Stomach (tissue), 9 donors: ENCODE measurements around the gene ACAA1. TPM values are rescaled to one million over a fixed set of nuclear protein-coding genes. Genes with fewer than 3 reads are reported as not detected.
"Not testable (repeated sequence)": the region's sequence is repeated elsewhere in the genome, so short reads cannot be mapped to it uniquely, and the experiment has no call there.

Experiments used
- DNase-seq, 2 donors: peaks; one replicate each; pipeline versions ENCODE4 v3.0.0 to v3.0.0-alpha.2; 2013 to 2019
- H3K27ac ChIP-seq, 5 donors: fragments of 200-600 bp in 4 of 5; sonication (generic) in 4 of 5; one replicate each; pipeline ENCODE4 v1.5.1; 2013 to 2019; ENCODE audit warnings: mild to moderate bottlenecking in 1 of 5, moderate library complexity in 1 of 5
- H3K27me3 ChIP-seq, 3 donors: fragments of 200-600 bp; sonication (generic); one replicate each; pipeline ENCODE4 v1.5.1; 2017 to 2019; ENCODE audit warnings: mixed run types in 1 of 3
- H3K36me3 ChIP-seq, 4 donors: fragments of 200-600 bp; sonication (generic); 1 replicate in 3 of 4; 2 replicates in 1 of 4; pipeline ENCODE4 v1.5.1; 2016 to 2019
- H3K4me1 ChIP-seq, 4 donors: fragments of 200-600 bp; sonication (generic); one replicate each; pipeline ENCODE4 v1.5.1; 2016 to 2019
- H3K4me3 ChIP-seq, 4 donors: fragments of 200-600 bp; sonication (generic) in 3 of 4; one replicate each; pipeline ENCODE4 v1.5.1; 2016 to 2019; ENCODE audit warnings: mild to moderate bottlenecking in 1 of 4
- H3K9me3 ChIP-seq, 4 donors: fragments of 200-600 bp; sonication (generic); one replicate each; pipeline ENCODE4 v1.5.1; 2016 to 2019
- EP300 ChIP-seq: sonication (generic); formaldehyde crosslinking; IDR thresholded peaks from one replicate; pipeline ENCODE4 v1.6.1; 2017; ENCODE audit warnings: antibody characterized with exemption
- POLR2A ChIP-seq, 4 donors: fragments of 450-650 bp; IDR thresholded peaks; one replicate each; pipeline ENCODE4 v1.6.1; 2016; ENCODE audit warnings: antibody characterized with exemption in 4 of 4, control low read depth in 2 of 4, mild to moderate bottlenecking in 1 of 4, moderate library complexity in 1 of 4
- POLR2AphosphoS5 ChIP-seq, 3 donors: sonication (generic); formaldehyde crosslinking; IDR thresholded peaks; one replicate each; pipeline ENCODE4 v1.6.1; 2016; ENCODE audit warnings: antibody characterized with exemption in 3 of 3
- WGBS, 5 donors: extraction: QIAGEN DNeasy Blood & Tissue Kit in 3 of 5; methylation state at CpG; one replicate each; pipeline versions ENCODE4 v1.1.5 to v1.1.7; 2013 to 2018; 5-methylcytosine and 5-hydroxymethylcytosine counted together
- intact Hi-C: fragments of 100-400 bp; cut with DNase I; formaldehyde crosslinking; loops from one replicate; pipeline ENCODE4 v1.15.1; 2023; ENCODE audit warnings: low total_unique reads
- polyA plus RNA-seq, 3 donors: library from polyadenylated mRNA; stranded (reverse); fragments of 200-250 nt; gene quantifications; one replicate each; pipeline ENCODE4 v1.2.3, GENCODE V29; 2013
- total RNA-seq, 5 donors: library from RNA; depleted of rRNA; stranded (reverse); fragments of >200 nt; gene quantifications; one replicate each; pipeline versions ENCODE4 v1.1.0 to v1.2.3, GENCODE V29; 2014 to 2016
- TF ChIP-seq, protein P1 (sequence below), 7 experiments: fragments of 450-650 bp in 4 of 7; fragments of 200-600 bp in 3 of 7; sonication (generic) in 3 of 7; IDR thresholded peaks; one replicate each; pipeline ENCODE4 v1.5.1; 2016 to 2019; ENCODE audit warnings: antibody characterized with exemption in 7 of 7, control low read depth in 2 of 7, mild to moderate bottlenecking in 1 of 7
- donor health status: healthy with polysubstance abuse.
- donor health status: Bipolar disorder and iron deficiency.
- donor health status: healthy.

Gene ACAA1
- total and polyA plus RNA-seq, 8 donors, result 44.2 to 249 (median 75.7) TPM

DNA sequence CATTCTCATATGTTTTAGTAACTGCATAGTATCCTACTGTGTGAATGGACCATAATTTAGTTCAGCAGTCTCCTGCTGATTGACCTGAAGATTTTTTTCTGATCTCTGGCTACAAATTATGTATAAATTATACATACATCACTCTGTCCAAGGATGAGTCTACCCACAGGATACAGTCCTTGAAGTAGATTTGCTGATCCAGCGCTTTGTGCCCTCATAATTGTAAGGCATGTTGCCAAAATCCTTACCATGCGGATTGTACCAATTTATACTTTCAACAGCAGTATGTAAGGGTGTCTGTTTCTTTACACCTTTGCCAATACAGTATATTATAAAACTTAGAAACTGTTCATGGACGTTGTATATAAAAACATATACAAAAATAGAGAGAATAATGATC lies 46.5 kb downstream of the ACAA1 start:
- H3K9me3 ChIP-seq, result peaks cover 0 to 7% (median 0%) of the 10 kb centered on the region in 4 donors
- no peak for DNase-seq
- H3K36me3 ChIP-seq, result no peaks in the 10 kb centered on the region
- H3K27me3 ChIP-seq, result no peaks in the 10 kb centered on the region
- H3K4me1 ChIP-seq, result no peaks in the 10 kb centered on the region
- no peak overlapping the region for H3K4me3 ChIP-seq
- H3K27ac ChIP-seq, result no peak overlapping the region
- no peak for TF ChIP-seq EP300
- TF ChIP-seq, protein P1, sequence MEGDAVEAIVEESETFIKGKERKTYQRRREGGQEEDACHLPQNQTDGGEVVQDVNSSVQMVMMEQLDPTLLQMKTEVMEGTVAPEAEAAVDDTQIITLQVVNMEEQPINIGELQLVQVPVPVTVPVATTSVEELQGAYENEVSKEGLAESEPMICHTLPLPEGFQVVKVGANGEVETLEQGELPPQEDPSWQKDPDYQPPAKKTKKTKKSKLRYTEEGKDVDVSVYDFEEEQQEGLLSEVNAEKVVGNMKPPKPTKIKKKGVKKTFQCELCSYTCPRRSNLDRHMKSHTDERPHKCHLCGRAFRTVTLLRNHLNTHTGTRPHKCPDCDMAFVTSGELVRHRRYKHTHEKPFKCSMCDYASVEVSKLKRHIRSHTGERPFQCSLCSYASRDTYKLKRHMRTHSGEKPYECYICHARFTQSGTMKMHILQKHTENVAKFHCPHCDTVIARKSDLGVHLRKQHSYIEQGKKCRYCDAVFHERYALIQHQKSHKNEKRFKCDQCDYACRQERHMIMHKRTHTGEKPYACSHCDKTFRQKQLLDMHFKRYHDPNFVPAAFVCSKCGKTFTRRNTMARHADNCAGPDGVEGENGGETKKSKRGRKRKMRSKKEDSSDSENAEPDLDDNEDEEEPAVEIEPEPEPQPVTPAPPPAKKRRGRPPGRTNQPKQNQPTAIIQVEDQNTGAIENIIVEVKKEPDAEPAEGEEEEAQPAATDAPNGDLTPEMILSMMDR (IDR thresholded peaks at IDR 0.05), result no peak
- TF ChIP-seq POLR2AphosphoS5 (IDR thresholded peaks at IDR 0.05), result no peak
- no peak for TF ChIP-seq POLR2A (IDR thresholded peaks at IDR 0.05)
- intact Hi-C loops, result no loop called here
- WGBS, 5 donors, result 82 to 95% (median 92%) methylated on average over 3 of the region's 3 CpGs

DNA sequence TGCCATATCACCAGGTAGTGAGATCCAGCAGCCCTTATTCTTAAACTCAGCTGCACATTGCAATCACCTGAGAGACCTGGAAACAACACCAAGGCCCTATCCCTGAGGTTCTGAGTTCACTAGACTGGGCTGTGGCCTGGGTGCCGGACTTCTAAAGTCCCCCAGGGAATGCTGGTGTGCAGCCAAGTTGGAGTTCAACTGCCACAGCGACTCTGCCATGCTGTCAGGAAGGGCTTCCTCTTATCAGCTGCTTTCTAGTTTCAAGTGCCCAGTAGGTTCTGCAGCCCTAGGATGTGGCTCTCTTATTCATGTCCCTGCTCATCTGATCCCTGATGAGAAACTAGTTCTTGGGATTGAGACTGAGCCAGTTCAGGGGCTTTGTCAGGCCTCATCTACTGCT lies 47.8 kb downstream of the ACAA1 start:
- Histone ChIP-seq H3K9me3 (peaks cover 0 to 20% (median 0%) of the 10 kb centered on the region in 4 donors), H3K4me3 (no peak overlapping the region), H3K27me3 (no peaks in the 10 kb centered on the region), H3K27ac (no peak overlapping the region), H3K36me3 (no peaks in the 10 kb centered on the region), H3K4me1 (no peaks in the 10 kb centered on the region)
- DNase-seq, result no peak
- intact Hi-C loops, result no loop called here
- TF ChIP-seq, protein P1 (IDR thresholded peaks at IDR 0.05), result no peak
- TF ChIP-seq EP300 (no peak), POLR2A (IDR thresholded peaks at IDR 0.05) (no peak), POLR2AphosphoS5 (IDR thresholded peaks at IDR 0.05) (no peak)
- WGBS, 5 donors, result 60 to 80% (median 71%) methylated on average over 1 to 2 of the region's 2 CpGs

DNA sequence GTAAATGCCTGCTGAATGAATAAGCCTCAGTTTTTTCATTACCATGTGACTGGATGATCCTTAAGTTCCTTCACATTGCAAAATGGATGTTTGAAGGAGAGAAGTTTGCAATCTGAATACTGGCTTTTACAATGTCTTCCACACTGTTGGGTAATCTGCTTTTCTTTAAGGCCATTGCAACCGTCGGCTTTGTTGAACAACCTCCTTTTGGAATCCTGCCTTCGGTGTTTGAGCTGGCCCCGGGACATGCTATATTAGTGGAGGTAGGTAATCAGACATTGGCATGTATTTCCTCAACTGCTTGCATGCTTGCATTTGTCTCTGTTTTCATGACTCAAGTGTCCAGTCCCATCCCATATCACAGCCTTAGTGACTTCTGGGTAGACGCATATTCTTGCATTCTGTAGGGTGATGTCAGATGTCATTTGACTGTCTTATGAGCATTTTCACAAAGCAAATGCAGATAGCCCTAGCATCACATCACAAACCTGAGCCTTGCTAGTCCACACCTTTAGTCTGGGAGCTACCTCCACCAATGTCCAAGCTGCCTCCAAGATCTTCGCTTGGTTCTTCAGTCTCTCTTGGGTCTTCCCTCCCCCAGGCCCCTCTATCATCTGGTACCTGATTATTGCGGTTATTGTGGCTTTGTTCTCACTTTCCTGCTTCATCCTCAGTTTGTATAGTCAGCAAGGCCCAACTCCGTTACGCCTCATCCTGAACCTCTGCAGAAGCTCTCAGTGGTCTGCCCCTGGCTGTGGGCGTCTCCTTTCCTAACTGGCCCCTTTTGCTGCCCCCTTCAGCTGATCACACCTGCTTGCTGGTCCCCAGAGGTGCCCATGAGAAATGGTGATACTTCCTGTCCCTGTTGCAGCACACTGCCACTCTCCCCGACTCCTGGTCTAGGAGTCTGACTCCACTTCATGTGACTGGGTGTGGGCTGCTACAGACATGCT lies 48.5 kb downstream of the ACAA1 start:
- Histone ChIP-seq H3K9me3 (peaks cover 0 to 25% (median 0%) of the 10 kb centered on the region in 4 donors), H3K36me3 (no peaks in the 10 kb centered on the region), H3K27ac (no peak overlapping the region), H3K4me1 (no peaks in the 10 kb centered on the region), H3K4me3 (no peak overlapping the region), H3K27me3 (no peaks in the 10 kb centered on the region)
- TF ChIP-seq EP300 (no peak), POLR2A (IDR thresholded peaks at IDR 0.05) (no peak), POLR2AphosphoS5 (IDR thresholded peaks at IDR 0.05) (no peak)
- TF ChIP-seq, protein P1 (IDR thresholded peaks at IDR 0.05), result no peak
- intact Hi-C loops, result no loop called here
- no peak for DNase-seq
- 89 to 96% (median 91%) methylated on average over 11 of the region's 11 CpGs for WGBS, 5 donors

DNA sequence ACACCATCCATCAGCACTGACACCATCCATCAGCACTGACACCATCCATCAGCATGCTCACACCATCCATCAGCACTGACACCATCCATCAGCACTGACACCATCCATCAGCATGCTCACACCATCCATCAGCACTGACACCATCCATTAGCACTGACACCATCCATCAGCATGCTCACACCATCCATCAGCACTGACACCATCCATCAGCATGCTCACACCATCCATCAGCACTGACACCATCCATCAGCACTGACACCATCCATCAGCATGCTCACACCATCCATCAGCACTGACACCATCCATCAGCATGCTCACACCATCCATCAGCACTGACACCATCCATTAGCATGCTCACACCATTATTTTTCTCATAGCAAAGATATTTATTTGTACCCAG lies 49.6 kb downstream of the ACAA1 start:
- H3K27ac ChIP-seq, H3K36me3 ChIP-seq, DNase-seq, H3K4me3 ChIP-seq, H3K4me1 ChIP-seq, H3K27me3 ChIP-seq, intact Hi-C loops: not testable (repeated sequence)
- peaks cover 0 to 25% (median 0%) of the 10 kb centered on the region in 4 donors for H3K9me3 ChIP-seq

DNA sequence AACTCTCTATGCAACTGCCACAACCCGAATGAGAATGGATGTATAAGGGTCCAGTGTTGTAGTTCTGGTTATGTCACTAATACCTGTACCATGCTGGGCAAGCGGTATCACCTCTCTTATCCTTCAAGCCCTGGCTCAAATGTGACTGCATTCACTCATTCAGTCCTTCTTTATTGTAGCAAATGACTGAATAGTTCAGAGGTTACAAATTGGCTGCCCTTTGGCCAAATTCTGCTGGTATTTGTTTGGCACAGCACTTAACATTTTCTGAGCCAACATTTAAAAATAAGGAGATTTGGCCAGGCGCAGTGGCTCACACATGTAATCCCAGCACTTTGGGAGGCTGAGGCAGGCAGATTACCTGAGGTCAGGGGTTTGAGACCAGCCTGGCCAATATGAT lies 50.4 kb downstream of the ACAA1 start:
- Histone ChIP-seq H3K9me3 (peaks cover 0 to 25% (median 0%) of the 10 kb centered on the region in 4 donors), H3K4me3 (no peak overlapping the region), H3K4me1 (no peaks in the 10 kb centered on the region), H3K27ac (no peak overlapping the region), H3K27me3 (no peaks in the 10 kb centered on the region), H3K36me3 (no peaks in the 10 kb centered on the region)
- WGBS, 5 donors, result 78 to 90% (median 81%) methylated on average over 3 of the region's 3 CpGs
- TF ChIP-seq EP300, result no peak
- no peak for TF ChIP-seq POLR2AphosphoS5 (IDR thresholded peaks at IDR 0.05)
- TF ChIP-seq, protein P1 (IDR thresholded peaks at IDR 0.05), result no peak
- TF ChIP-seq POLR2A (IDR thresholded peaks at IDR 0.05), result no peak
- no peak for DNase-seq
- intact Hi-C loops, result no loop called here
